Islet precursor cell (in vitro differentiated cells): ENCODE measurements around the gene MAP4K4.

Experiments
- DNase-seq: peaks from one replicate; pipeline ENCODE4 v3.0.0-alpha.2; 2018

MAP4K4 gene

DNA sequence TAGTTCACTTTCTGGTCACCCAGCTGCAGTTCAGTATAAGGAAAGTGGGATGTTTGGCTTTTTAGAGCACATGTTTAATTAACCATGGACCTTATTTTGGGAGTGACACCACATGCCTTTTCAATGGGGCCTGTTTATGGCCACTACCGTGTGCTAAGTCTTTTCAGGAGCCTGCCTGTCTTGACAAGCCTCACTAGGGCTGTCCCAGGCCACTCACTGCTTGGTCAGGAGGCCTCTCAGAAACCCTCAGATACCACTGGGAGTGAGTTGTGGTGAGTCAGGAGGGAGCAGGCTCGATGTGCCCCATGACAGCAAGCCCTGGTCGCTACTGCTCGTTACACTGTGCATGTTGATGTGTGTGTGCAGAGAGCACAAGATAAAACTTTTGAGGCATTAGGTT lies 123.0 kb downstream of the MAP4K4 start:
- DNase-seq = peak; percentile 87

GRCh38 chr2:101821059-101821805 lies 123.7 kb downstream of the MAP4K4 start:
- DNase-seq = no peak

GRCh38 chr2:101821828-101822458 lies 124.4 kb downstream of the MAP4K4 start:
- no peak for DNase-seq

GRCh38 chr2:101823347-101823791 lies 125.9 kb downstream of the MAP4K4 start:
- DNase-seq = peak; percentile 86

- DNase-seq = no peak
Observed at GRCh38 chr2:101823859-101824258, 126.4 kb downstream of the MAP4K4 start.

DNA sequence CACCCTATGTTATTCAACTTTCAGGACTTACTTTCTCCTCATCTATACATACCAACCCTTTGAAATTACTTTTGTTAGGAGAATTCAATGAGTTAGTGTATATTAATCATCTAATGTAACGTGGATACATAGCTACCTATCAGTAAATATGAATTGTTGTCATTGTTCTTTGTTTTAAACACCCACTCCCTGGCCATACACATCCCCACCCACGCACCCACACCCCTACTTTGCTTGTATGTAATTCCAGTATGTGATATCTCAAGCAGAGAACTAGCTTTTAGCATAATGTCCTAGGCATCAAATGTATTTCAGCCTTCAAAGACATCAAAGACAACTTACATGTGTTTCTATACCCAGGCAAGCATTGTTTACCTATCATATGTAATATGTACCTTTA lies 129.2 kb downstream of the MAP4K4 start:
- no peak for DNase-seq

DNA sequence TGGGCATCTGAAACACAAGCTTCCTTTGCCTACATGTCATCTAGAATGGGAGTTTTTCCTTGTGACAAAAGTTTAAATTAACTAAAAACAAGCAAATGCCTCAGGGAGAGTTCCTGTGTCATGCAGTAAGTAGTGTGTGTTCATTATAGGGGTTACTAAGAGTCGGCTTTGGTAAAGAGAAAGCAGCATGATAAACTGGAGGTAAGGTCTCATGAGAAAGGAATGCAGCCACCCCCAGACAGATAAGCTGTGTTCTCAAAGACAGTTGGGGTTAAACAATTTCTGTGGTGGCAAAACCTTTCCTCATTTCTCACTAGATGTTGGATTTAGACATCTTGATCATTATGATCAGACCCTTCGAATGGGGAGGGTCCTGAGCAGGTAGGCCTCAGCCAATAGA lies 129.7 kb downstream of the MAP4K4 start:
- DNase-seq = peak; percentile 69

DNA sequence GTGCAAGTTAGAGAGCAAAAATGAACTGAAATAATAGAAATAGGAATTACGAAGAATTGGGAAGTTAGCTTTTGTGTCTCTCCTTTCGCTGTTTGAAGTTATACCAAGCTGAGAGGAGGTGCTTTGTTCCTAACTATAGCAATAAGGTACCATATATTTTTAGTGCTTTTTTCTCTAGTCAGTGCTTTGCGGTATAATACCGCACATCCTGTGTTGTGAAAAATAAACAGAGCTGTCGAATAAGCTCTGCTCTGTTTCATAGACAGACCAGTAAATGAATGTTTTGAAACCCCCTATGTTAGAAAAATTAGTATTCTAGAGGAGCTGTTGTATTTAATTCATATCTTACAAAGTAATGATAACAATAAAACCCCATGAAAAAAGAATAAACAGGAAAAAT lies 130.8 kb downstream of the MAP4K4 start:
- DNase-seq = no peak

- DNase-seq = no peak
Observed at GRCh38 chr2:101828673-101829334, 131.3 kb downstream of the MAP4K4 start.

DNA sequence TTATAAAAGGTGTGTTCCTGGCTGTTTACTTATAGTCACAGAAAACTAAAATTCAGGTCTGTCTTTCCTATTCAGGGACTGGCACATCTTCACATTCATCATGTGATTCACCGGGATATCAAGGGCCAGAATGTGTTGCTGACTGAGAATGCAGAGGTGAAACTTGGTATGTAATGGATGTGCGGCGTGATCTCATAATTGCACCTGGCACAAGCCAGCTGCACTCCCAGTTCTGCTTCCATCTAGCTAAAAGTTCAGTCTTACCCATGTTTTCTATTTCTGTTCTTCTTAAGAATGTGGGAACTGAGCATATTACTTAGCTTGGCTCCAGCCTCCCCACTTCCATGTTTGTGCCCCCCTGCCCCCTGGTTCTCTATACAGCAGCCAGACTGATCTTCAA lies 131.9 kb downstream of the MAP4K4 start:
- DNase-seq = no peak

DNA sequence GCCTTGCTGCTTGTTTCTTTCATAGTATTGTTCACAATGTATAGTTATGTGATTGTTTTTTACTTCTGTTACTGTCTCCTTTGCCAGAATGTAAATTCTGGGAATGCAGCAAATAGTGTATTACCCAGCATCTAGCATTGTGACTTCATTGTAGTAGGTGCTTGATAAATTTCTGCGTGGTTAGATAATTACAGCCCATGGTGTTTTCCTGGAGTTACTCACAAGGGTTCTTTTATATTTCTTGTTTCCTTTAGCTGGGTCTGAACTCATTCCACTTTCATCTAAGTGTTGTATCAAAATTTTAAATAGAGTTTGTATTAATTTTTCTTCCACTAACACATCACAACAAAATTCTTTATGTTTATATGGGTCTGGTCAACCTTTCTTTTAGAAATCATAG lies 132.6 kb downstream of the MAP4K4 start:
- DNase-seq = no peak

GRCh38 chr2:101830555-101830954 lies 133.0 kb downstream of the MAP4K4 start:
- DNase-seq = peak; percentile 72

DNA sequence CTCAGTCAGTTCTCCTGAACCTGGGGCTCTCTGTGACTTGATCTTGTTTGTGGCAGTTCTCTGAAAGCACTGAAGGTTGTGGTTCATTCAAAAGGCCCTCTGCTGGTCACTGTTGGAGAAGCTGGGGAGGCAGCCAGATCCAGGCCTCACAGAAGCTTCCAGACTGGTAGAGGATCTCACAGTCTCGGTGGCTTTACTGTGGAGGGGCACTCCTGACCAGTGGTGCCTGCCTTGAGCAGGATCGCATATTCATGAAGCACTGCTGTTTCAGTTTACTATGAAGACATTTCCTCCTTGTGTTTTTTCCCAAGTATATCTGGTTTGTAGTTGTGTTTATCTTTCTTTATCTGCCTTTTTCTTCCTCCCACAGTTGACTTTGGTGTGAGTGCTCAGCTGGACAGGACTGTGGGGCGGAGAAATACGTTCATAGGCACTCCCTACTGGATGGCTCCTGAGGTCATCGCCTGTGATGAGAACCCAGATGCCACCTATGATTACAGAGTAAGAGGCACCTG lies 133.9 kb downstream of the MAP4K4 start:
- DNase-seq = peak; percentile 84

- no peak for DNase-seq
Observed at GRCh38 chr2:101832114-101832513, 134.6 kb downstream of the MAP4K4 start.

GRCh38 chr2:101833890-101834523 lies 136.5 kb downstream of the MAP4K4 start:
- DNase-seq = no peak

GRCh38 chr2:101837354-101837753 lies 139.8 kb downstream of the MAP4K4 start:
- DNase-seq = no peak

DNA sequence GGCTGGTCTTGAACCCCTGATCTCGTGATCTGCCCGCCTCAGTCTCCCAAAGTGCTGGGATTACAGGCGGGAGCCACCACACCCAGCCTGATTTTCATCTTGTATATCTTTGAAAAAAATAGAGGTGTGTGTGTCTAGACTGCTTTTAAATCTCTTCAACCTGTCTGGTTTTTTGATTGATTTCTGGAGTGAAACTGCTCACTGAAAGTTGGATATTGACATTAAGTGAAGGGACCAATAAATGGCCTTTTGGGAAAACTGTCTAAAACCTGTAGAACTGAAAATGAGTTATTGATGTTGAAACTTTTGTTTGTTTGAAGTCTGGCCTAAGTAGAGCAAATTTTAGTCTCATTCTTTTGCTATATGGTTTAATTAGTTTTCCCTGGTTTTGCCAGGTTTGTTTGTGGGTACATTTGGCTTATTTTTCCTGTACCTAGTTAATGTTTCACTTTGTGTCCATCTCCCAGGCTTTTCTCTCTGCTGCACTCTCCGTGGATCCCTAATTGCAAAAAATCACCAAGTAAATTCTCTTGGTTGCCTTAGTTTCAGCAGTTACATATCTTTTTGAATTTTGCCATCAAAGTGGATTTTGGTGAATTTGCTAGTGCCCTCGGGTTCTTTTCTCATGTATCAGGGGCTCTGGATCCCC lies 144.3 kb downstream of the MAP4K4 start:
- DNase-seq = no peak

DNA sequence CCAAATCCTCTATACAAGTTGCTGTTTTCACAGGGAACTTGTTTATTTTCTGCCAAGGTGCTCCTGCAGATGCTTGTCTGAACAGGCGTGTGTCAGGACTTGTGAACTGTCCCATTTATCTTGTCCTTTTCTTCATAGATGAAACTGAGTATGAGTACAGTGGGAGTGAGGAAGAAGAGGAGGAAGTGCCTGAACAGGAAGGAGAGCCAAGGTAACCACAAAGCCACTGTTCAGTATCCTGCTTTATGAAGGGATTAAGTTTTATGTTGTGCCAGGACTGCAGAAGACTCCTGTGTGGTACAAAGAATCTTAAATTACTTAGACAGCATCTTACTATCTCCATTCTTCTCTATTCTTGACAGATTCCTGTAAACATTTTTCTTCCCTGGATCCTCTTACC lies 145.0 kb downstream of the MAP4K4 start:
- DNase-seq = no peak

- no peak for DNase-seq
Observed at GRCh38 chr2:101843048-101843447, 145.5 kb downstream of the MAP4K4 start.

DNA sequence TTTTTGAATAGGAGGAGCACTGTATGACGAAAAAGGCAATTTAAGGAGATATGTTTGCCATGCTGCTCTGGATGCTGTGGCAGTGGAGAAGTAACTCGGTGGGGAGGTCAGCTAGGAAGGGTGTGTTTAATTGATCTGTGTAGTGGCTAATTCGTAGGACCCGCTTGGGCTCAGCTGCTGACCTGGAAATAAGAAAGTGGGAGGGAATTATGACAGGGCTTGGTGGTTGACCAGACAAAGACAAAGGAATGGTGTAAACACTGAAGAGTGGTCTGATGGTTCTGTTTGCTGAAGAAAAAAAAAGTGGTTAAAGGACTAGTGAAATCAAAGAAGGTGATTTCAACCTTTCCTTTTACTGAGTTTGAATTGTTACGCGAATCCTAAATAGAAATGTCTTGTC lies 146.0 kb downstream of the MAP4K4 start:
- DNase-seq = no peak

GRCh38 chr2:101844055-101844635 lies 146.6 kb downstream of the MAP4K4 start:
- no peak for DNase-seq

GRCh38 chr2:101846973-101847372 lies 149.5 kb downstream of the MAP4K4 start:
- no peak for DNase-seq
